ENCODE results near the gene DISC1. TPM values are rescaled to one million over a fixed set of nuclear protein-coding genes. Genes with fewer than 3 reads are reported as not detected.

DISC1 gene
- total and polyA plus RNA-seq, 7 donors: 1.2 to 14.1 (median 5.8) TPM

DNA sequence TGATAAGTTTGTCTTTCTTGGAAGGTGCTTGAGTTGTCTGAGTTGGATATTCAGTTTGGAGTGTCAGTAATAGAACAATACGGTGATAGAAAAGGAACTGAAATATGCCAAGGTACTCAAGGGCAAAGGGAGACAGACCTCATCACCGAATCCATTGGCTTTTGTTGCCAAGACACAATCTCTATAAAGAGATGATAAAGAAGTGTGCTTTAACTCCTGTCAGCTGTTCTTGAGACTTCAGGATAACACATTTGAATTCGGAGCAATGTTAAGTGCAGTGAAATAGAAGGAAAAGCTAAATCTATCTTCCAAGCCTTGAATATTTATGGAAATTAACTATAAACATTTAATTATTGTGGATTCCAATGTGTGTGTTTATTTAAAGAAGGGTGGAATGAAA is 194.7 kb downstream of the DISC1 start:
- Histone ChIP-seq H3K4me3 (no peak overlapping the region), H3K9me3 (no peaks in the 10 kb centered on the region), H3K36me3 (no peaks in the 10 kb centered on the region), H3K4me1 (no peaks in the 10 kb centered on the region), H3K27me3 (no peaks in the 10 kb centered on the region), H3K27ac (no peak overlapping the region)
- no peak for DNase-seq
- no peak for TF ChIP-seq EP300 (IDR thresholded peaks at IDR 0.05)
- no peak for TF ChIP-seq POLR2AphosphoS5 (IDR thresholded peaks at IDR 0.05)
- TF ChIP-seq, protein P1, sequence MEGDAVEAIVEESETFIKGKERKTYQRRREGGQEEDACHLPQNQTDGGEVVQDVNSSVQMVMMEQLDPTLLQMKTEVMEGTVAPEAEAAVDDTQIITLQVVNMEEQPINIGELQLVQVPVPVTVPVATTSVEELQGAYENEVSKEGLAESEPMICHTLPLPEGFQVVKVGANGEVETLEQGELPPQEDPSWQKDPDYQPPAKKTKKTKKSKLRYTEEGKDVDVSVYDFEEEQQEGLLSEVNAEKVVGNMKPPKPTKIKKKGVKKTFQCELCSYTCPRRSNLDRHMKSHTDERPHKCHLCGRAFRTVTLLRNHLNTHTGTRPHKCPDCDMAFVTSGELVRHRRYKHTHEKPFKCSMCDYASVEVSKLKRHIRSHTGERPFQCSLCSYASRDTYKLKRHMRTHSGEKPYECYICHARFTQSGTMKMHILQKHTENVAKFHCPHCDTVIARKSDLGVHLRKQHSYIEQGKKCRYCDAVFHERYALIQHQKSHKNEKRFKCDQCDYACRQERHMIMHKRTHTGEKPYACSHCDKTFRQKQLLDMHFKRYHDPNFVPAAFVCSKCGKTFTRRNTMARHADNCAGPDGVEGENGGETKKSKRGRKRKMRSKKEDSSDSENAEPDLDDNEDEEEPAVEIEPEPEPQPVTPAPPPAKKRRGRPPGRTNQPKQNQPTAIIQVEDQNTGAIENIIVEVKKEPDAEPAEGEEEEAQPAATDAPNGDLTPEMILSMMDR (IDR thresholded peaks at IDR 0.05): no peak
- no peak for TF ChIP-seq POLR2A (IDR thresholded peaks at IDR 0.05)
- intact Hi-C loops (cut with DNase I): no loop called here
- whole genome bisulfite sequencing, 2 donors: 90 to 91% methylated on average over 3 of the region's 3 CpGs

DNA sequence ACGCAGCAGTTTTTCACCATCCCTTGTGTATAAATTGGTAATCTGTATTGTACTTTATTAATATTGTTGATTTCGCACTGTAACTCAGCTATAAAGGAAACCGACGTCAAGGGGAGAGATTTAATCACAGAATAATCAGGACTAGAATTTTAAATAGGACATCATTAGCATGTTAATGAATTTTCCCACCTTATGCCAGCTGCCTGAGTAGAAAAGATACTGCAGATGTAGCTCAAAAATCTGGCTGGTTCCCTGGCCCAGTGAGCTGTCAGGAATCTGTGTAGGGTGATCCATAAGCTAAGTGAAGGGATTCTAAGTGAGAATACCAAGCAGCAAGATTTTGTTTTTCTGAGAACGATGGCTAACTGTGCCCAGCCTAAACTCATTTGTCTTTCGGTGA is 195.5 kb downstream of the DISC1 start:
- H3K9me3 ChIP-seq: no peaks in the 10 kb centered on the region
- H3K27me3 ChIP-seq: no peaks in the 10 kb centered on the region
- H3K4me1 ChIP-seq: peaks cover 0 to 2% (median 0%) of the 10 kb centered on the region in 4 donors
- DNase-seq: no peak
- H3K36me3 ChIP-seq: no peaks in the 10 kb centered on the region
- no peak for TF ChIP-seq EP300 (IDR thresholded peaks at IDR 0.05)
- TF ChIP-seq, protein P1 (IDR thresholded peaks at IDR 0.05): no peak
- no peak overlapping the region for H3K27ac ChIP-seq
- intact Hi-C loops (cut with DNase I): no loop called here
- H3K4me3 ChIP-seq: no peak overlapping the region
- WGBS, 2 donors: 95 to 96% methylated on average over 6 of the region's 6 CpGs

- Histone ChIP-seq H3K27ac (no peak overlapping the region), H3K4me3 (no peak overlapping the region), H3K36me3 (no peaks in the 10 kb centered on the region), H3K4me1 (peaks cover 0 to 21% (median 15%) of the 10 kb centered on the region in 4 donors), H3K27me3 (no peaks in the 10 kb centered on the region), H3K9me3 (no peaks in the 10 kb centered on the region)
- no peak for DNase-seq
- 92 to 97% methylated on average over 1 of the region's 1 CpG for WGBS, 2 donors
- intact Hi-C loops (cut with DNase I): no loop called here
- TF ChIP-seq EP300 (IDR thresholded peaks at IDR 0.05) (no peak), POLR2A (IDR thresholded peaks at IDR 0.05) (no peak), POLR2AphosphoS5 (IDR thresholded peaks at IDR 0.05) (no peak)
- TF ChIP-seq, protein P1 (IDR thresholded peaks at IDR 0.05): no peak
These were observed 200.0 kb downstream of the DISC1 start for GRCh38 chr1:231826566-231826965.

- no peak for DNase-seq
- intact Hi-C loops (cut with DNase I): no loop called here
- H3K27ac ChIP-seq: no peak overlapping the region
- no peaks in the 10 kb centered on the region for H3K36me3 ChIP-seq
- no peaks in the 10 kb centered on the region for H3K27me3 ChIP-seq
- H3K4me1 ChIP-seq: peaks cover 0 to 21% (median 15%) of the 10 kb centered on the region in 4 donors
- no peaks in the 10 kb centered on the region for H3K9me3 ChIP-seq
- H3K4me3 ChIP-seq: no peak overlapping the region
- TF ChIP-seq POLR2A (IDR thresholded peaks at IDR 0.05) (no peak), EP300 (IDR thresholded peaks at IDR 0.05) (no peak), POLR2AphosphoS5 (IDR thresholded peaks at IDR 0.05) (no peak)
- TF ChIP-seq, protein P1 (IDR thresholded peaks at IDR 0.05): no peak
- 79 to 87% methylated on average over 2 of the region's 2 CpGs for WGBS, 2 donors
These were observed 200.9 kb downstream of the DISC1 start for GRCh38 chr1:231827337-231828105.
